HepG2 (cell line): ENCODE data around the gene EGFR. TPM values are rescaled to one million over a fixed set of nuclear protein-coding genes. Genes with fewer than 3 reads are reported as not detected.

Source experiments
- ATAC-seq: fragments of 200-7000 bp; cut with Tn5 transposase; 3 replicates; pipeline ENCODE4 v1.9.1; 2020; ENCODE audit warnings: mild to moderate bottlenecking, moderate library complexity
- BruUV-seq: library from RNA; stranded (reverse); fragments of 400-500 nt; replicated peaks from 2 replicates; lab custom pipeline; 2021; lab: Mats Ljungman, UMichigan
- CTCF ChIA-PET: fragments of 300-600 bp; formaldehyde crosslinking; extraction: SDS; loops from one replicate; lab custom pipeline; 2021; ENCODE audit warnings: low total read pairs, inconsistent platforms, low intra/inter-chr PET ratio; lab: Yijun Ruan, JAX
- POLR2A ChIA-PET: fragments of 350-600 bp; sonication (Branson Sonifier 250); formaldehyde crosslinking; loops from one replicate; lab custom pipeline; 2020; ENCODE audit warnings: antibody characterized with exemption, inconsistent platforms; lab: Yijun Ruan, JAX
- DNase-seq: peaks from one replicate; pipeline ENCODE4 v3.0.0-alpha.2; 2015; ENCODE audit warnings: low spot score
- FAIRE-seq: peaks from 3 replicates; lab custom pipeline; 2011; peaks lifted over from hg19 to GRCh38; lab: Jason Lieb, UNC
- H2AFZ ChIP-seq: one replicate; pipeline ENCODE4 v1.6.1; 2011; ENCODE audit warnings: low read length, inconsistent platforms
- H3K27ac ChIP-seq: fragments of 300-600 bp; 3 replicates; pipeline ENCODE4 v1.8.0; 2011; ENCODE audit warnings: mixed run types, mild to moderate bottlenecking, mixed read lengths, low read length, inconsistent platforms; ENCODE audit not compliant: insufficient read depth; ENCODE audit errors: extremely low read length
- H3K27me3 ChIP-seq, 2 experiments: fragments of 200-600 bp in 1 of 2; 2 replicates in 1 of 2; 3 replicates in 1 of 2; pipeline versions ENCODE4 v1.6.0 to v1.8.0; 2011; ENCODE audit warnings: low read length in 2 of 2, mild to moderate bottlenecking in 2 of 2, moderate library complexity in 2 of 2, inconsistent platforms in 1 of 2; ENCODE audit not compliant: insufficient read depth in 2 of 2, control insufficient read depth in 1 of 2
- H3K36me3 ChIP-seq, 2 experiments: fragments of 200-600 bp in 1 of 2; replicated peaks in 1 of 2; 2 replicates in 1 of 2; 3 replicates in 1 of 2; pipeline versions ENCODE4 v1.5.1 to v1.8.0; 2011; ENCODE audit warnings: low read length in 2 of 2, inconsistent platforms in 1 of 2; ENCODE audit not compliant: insufficient read depth in 2 of 2, control insufficient read depth in 1 of 2
- H3K4me1 ChIP-seq: 2 replicates; pipeline ENCODE4 v1.5.1; 2012; ENCODE audit warnings: low read length, inconsistent platforms; ENCODE audit not compliant: insufficient read depth
- H3K4me2 ChIP-seq: 2 replicates; pipeline ENCODE4 v1.6.0; 2011; ENCODE audit warnings: low read depth, low read length, inconsistent platforms
- H3K4me3 ChIP-seq, 3 experiments: fragments of 200-600 bp in 1 of 3; sonication (generic), shearing (Covaris generic) in 1 of 3; replicated peaks in 1 of 3; 2 replicates each; pipeline ENCODE4 v1.5.1; 2011 to 2016; ENCODE audit warnings: low read length in 3 of 3, inconsistent platforms in 2 of 3, low read depth in 2 of 3, mild to moderate bottlenecking in 2 of 3, control low read depth in 1 of 3, mixed read lengths in 1 of 3; ENCODE audit not compliant: insufficient read depth in 1 of 3
- H3K79me2 ChIP-seq: one replicate; pipeline ENCODE4 v1.6.1; 2011; ENCODE audit warnings: low read length, inconsistent platforms; ENCODE audit not compliant: insufficient read depth
- H3K9ac ChIP-seq: 2 replicates; pipeline ENCODE4 v1.6.0; 2011; ENCODE audit warnings: mild to moderate bottlenecking, low read depth, low read length, inconsistent platforms; ENCODE audit not compliant: insufficient read depth
- H3K9me3 ChIP-seq: 2 replicates; pipeline ENCODE4 v1.5.1; 2012; ENCODE audit warnings: mild to moderate bottlenecking, low read length
- H4K20me1 ChIP-seq: 2 replicates; pipeline ENCODE4 v1.6.0; 2011; ENCODE audit warnings: inconsistent platforms, mild to moderate bottlenecking, low read length, moderate library complexity; ENCODE audit not compliant: insufficient read depth
- ATF1 ChIP-seq: IDR thresholded peaks from 2 replicates; pipeline ENCODE4 v1.6.1; 2016; ENCODE audit warnings: mild to moderate bottlenecking, control low read depth
- ELK4 ChIP-seq: sonication (generic); formaldehyde crosslinking; IDR thresholded peaks from 2 replicates; pipeline ENCODE4 v1.9.0; 2021; ENCODE audit warnings: missing genetic modification reagents, borderline replicate concordance
- JUND ChIP-seq: sonication (generic); formaldehyde crosslinking; IDR thresholded peaks from 2 replicates; pipeline ENCODE4 v1.8.0; 2022; ENCODE audit warnings: mild to moderate bottlenecking, missing genetic modification reagents
- MTERF4 ChIP-seq: sonication (generic); formaldehyde crosslinking; IDR thresholded peaks from 2 replicates; pipeline ENCODE4 v1.8.0; 2023; ENCODE audit warnings: mild to moderate bottlenecking, missing genetic modification reagents
- NFE2L2 ChIP-seq: fragments of 150-350 bp; IDR thresholded peaks from 2 replicates; pipeline ENCODE4 v1.6.1; 2014; ENCODE audit warnings: low read length
- SETDB1 ChIP-seq: sonication (generic); formaldehyde crosslinking; IDR thresholded peaks from 2 replicates; pipeline ENCODE4 v1.5.1; 2020; ENCODE audit warnings: missing genetic modification reagents, mild to moderate bottlenecking, borderline replicate concordance
- ZFP62 ChIP-seq: sonication (generic); formaldehyde crosslinking; IDR thresholded peaks from 2 replicates; pipeline ENCODE4 v1.4.0; 2020; ENCODE audit warnings: missing genetic modification reagents
- ZNF275 ChIP-seq: sonication (generic); formaldehyde crosslinking; IDR thresholded peaks from 2 replicates; pipeline ENCODE4 v1.8.0; 2022; ENCODE audit warnings: missing genetic modification reagents, mild to moderate bottlenecking, inconsistent platforms, borderline replicate concordance
- WGBS: methylation state at CpG from one replicate; pipeline ENCODE4 v1.1.6; 2017; ENCODE audit warnings: low lambda C conversion rate; 5-methylcytosine and 5-hydroxymethylcytosine counted together
- in situ Hi-C: cut with HindIII; loops from 2 replicates; pipeline ENCODE4 v1.10.0; 2017; ENCODE audit warnings: low pct_unique_long_range_greater_than_20kb; ENCODE audit not compliant: extremely low pct_ligation_motif_present
- intact Hi-C: fragments of 100-400 bp; cut with micrococcal nuclease; formaldehyde crosslinking; loops from one replicate; pipeline ENCODE4 v1.10.0; 2022; ENCODE audit not compliant: unreplicated experiment
- polyA plus RNA-seq, 8 experiments: library from polyadenylated mRNA; depleted of rRNA in 3 of 8; stranded (reverse) in 7 of 8; unstranded in 1 of 8; fragments of >200 nt; fragmentation: Illumina TruSeq in 4 of 8; extraction: Trizol in 4 of 8; gene quantifications; 2 replicates each; pipeline versions ENCODE4 v1.2.1 to v1.2.3, GENCODE V29; 2011 to 2016; ENCODE audit warnings: low read depth in 4 of 8, missing spikeins in 1 of 8, mixed read lengths in 1 of 8; ENCODE audit not compliant: insufficient read depth in 1 of 8
- total RNA-seq, 5 experiments: library from RNA; depleted of rRNA; stranded (reverse); fragments of >200 nt; fragmentation: Illumina TruSeq; extraction: Trizol; gene quantifications; 2 replicates each; pipeline ENCODE4 v1.2.3, GENCODE V29; 2016; ENCODE audit warnings: low read depth in 1 of 5
- TF ChIP-seq, protein P1 (sequence below), 2 experiments: sonication (generic) in 1 of 2; formaldehyde crosslinking in 1 of 2; IDR thresholded peaks; 2 replicates each; pipeline versions ENCODE4 v1.4.0 to v1.6.1; 2018 to 2020; ENCODE audit warnings: missing genetic modification reagents in 2 of 2, borderline replicate concordance in 1 of 2, low read depth in 1 of 2, mild to moderate bottlenecking in 1 of 2, missing biosample characterization in 1 of 2
- TF ChIP-seq, protein P2 (sequence below): sonication (generic); formaldehyde crosslinking; IDR thresholded peaks from 2 replicates; pipeline ENCODE4 v1.4.0; 2020; ENCODE audit warnings: missing genetic modification reagents, mild to moderate bottlenecking, borderline replicate concordance
- TF ChIP-seq, protein P3 (sequence below): IDR thresholded peaks from 2 replicates; pipeline ENCODE4 v1.6.1; 2016; ENCODE audit warnings: missing compliant biosample characterization, missing genetic modification reagents, borderline replicate concordance

Gene EGFR
- total and polyA plus RNA-seq, 2 of the 13 experiments (the other 11 are each of a cell fraction or from before 2014, with no cell fraction given) = 7.0 to 10.0 TPM

GRCh38 chr7:55183897-55184296 lies 165.1 kb downstream of the EGFR start (continued):
- TF ChIP-seq, protein P1, sequence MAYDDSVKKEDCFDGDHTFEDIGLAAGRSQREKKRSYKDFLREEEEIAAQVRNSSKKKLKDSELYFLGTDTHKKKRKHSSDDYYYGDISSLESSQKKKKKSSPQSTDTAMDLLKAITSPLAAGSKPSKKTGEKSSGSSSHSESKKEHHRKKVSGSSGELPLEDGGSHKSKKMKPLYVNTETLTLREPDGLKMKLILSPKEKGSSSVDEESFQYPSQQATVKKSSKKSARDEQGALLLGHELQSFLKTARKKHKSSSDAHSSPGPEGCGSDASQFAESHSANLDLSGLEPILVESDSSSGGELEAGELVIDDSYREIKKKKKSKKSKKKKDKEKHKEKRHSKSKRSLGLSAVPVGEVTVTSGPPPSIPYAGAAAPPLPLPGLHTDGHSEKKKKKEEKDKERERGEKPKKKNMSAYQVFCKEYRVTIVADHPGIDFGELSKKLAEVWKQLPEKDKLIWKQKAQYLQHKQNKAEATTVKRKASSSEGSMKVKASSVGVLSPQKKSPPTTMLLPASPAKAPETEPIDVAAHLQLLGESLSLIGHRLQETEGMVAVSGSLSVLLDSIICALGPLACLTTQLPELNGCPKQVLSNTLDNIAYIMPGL (CRISPR knock-in tag; IDR thresholded peaks at IDR 0.05; ENCODE audit: borderline replicate concordance in 1 of 2, low read depth in 1 of 2) = no peak

- no peak for ATAC-seq
- TF ChIP-seq ZFP62 (CRISPR knock-in tag) = no peak
- TF ChIP-seq, protein P2, sequence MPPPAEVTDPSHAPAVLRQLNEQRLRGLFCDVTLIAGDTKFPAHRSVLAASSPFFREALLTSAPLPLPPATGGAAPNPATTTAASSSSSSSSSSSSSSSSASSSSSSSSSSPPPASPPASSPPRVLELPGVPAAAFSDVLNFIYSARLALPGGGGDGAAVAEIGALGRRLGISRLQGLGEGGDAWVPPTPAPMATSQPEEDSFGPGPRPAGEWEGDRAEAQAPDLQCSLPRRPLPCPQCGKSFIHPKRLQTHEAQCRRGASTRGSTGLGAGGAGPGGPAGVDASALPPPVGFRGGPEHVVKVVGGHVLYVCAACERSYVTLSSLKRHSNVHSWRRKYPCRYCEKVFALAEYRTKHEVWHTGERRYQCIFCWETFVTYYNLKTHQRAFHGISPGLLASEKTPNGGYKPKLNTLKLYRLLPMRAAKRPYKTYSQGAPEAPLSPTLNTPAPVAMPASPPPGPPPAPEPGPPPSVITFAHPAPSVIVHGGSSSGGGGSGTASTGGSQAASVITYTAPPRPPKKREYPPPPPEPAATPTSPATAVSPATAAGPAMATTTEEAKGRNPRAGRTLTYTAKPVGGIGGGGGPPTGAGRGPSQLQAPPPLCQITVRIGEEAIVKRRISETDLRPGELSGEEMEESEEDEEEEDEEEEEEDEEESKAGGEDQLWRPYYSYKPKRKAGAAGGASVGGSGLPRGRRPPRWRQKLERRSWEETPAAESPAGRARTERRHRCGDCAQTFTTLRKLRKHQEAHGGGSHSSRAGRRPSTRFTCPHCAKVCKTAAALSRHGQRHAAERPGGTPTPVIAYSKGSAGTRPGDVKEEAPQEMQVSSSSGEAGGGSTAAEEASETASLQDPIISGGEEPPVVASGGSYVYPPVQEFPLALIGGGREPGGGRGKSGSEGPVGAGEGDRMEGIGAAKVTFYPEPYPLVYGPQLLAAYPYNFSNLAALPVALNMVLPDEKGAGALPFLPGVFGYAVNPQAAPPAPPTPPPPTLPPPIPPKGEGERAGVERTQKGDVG (CRISPR knock-in tag) = 0 out of 2 replicates have a peak, but pooled peaks have one; percentile 20
- no peak for TF ChIP-seq SETDB1 (CRISPR knock-in tag)
- TF ChIP-seq NFE2L2 = no peak
- TF ChIP-seq ELK4 = no peak
- TF ChIP-seq, protein P3, sequence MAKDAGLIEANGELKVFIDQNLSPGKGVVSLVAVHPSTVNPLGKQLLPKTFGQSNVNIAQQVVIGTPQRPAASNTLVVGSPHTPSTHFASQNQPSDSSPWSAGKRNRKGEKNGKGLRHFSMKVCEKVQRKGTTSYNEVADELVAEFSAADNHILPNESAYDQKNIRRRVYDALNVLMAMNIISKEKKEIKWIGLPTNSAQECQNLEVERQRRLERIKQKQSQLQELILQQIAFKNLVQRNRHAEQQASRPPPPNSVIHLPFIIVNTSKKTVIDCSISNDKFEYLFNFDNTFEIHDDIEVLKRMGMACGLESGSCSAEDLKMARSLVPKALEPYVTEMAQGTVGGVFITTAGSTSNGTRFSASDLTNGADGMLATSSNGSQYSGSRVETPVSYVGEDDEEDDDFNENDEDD (CRISPR knock-in tag) = no peak
- TF ChIP-seq ZNF275 (CRISPR knock-in tag) = no peak
- TF ChIP-seq MTERF4 (CRISPR knock-in tag) = no peak
- TF ChIP-seq ATF1 (CRISPR knock-in tag) = no peak
- TF ChIP-seq JUND (CRISPR knock-in tag) = no peak
Measured at GRCh38 chr7:55185321-55185802, 166.5 kb downstream of the EGFR start.

More at GRCh38 chr7:55185321-55185802, 166.5 kb downstream of the EGFR start:
- FAIRE-seq = no peak
- CTCF ChIA-PET = no interaction called here
- no TSS peak for BruUV-seq
- Histone ChIP-seq H3K9me3 (no peaks in the 10 kb centered on the region), H4K20me1 (no peaks in the 10 kb centered on the region), H3K79me2 (peaks cover 48% of the 10 kb centered on the region), H3K4me1 (peaks cover 97% of the 10 kb centered on the region), H3K36me3 (peaks cover 0 to 18% of the 10 kb centered on the region in 2 experiments; a peak in 3 of 5 replicates), H3K4me2 (peak overlapping the region; percentile 89), H2AFZ (no peak overlapping the region), H3K27me3 (no peaks in the 10 kb centered on the region), H3K4me3 (no peak overlapping the region), H3K9ac (peak overlapping the region; percentile 34; the same call in 1 of the 2 replicates), H3K27ac (peak overlapping the region; percentile 99)
- POLR2A ChIA-PET = interaction anchor here (1.1 kb wide), 1 partner anchor 52 kb away, joined by 4 read pairs; no protein-coding TSS in a partner anchor
- WGBS = 88% methylated on average over 8 of the region's 8 CpGs
- no peak for DNase-seq
- in situ Hi-C loops (no loop called here), intact Hi-C loops (no loop called here)
